ENCODE data around the gene HEATR5B. TPM values are rescaled to one million over a fixed set of nuclear protein-coding genes. Genes with fewer than 3 reads are reported as not detected.

Gene HEATR5B
- polyA plus RNA-seq (12.4 to 21.1 TPM (median 20.0 TPM) in 3 replicates), polyA minus RNA-seq (9.4 to 35.8 TPM (median 27.3 TPM) in 3 replicates)
- 5.1 TPM for polyA plus RNA-seq (2011; ENCODE audit: low read depth)
- 4.9 and 10.1 TPM in 2 replicates for polyA plus RNA-seq (2011; cell fraction: cytosol; rRNA removed)
- 38.0 and 47.9 TPM in 2 replicates for polyA plus RNA-seq (2011; cell fraction: nucleus; rRNA removed)
- 6.7 and 7.4 TPM in 2 replicates for polyA plus RNA-seq (2012; ENCODE audit: low replicate concordance)
- 9.8 TPM for polyA minus RNA-seq (2011; cell fraction: cytosol; rRNA and poly(A)+ RNA removed)
- polyA minus RNA-seq (2011; cell fraction: nucleus; rRNA and poly(A)+ RNA removed) = 33.3 and 54.1 TPM in 2 replicates

DNA sequence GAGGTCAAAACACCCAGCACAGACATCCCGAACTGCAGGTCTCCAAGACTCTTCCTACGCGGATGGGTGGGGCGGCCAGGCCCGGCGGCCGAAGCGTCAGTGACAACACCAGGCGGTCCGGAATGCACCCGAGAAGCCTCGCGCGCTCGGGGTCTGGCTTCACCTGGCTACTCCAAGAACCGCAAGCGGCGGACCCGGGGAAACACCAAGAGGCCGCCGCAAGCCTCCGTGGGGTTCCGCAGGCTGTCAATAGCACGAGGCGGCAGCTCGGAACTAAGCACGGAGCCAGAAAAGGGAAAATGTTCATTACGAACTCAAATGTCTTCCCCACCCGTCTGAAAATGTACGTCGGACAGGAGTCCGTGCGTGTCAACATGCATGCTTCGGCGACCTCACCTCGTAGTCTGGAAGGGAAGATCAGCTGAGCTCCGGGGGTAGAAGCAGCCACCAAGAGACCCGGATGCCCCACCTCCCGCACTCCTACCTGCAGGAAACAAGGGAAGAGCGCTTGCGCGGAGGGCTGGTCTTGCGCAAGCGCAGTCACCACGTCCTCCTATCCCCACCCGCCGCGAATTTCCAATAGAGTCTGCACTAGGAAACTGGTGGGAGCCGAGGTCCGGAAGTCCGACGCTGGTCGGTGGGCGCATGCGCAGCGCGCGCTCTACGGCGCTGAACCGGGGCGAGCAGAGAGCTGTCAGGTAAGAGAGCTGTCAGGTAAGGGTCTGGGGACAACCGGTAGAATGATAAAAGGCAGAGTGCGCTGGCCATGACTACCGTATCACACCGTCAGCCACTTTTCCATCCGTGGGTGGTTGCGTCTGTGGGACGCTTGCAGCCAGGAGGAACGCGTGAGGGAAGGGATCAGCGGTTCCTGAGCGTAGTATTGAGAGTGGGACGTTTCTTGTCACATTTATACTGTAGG lies at the start of gene HEATR5B, which contains the start of gene GPATCH11:
Gene HEATR5B (minus strand): TSS at position 500 of the 922 bp plus-strand sequence. CDS start 958 bp downstream, outside the sequence.
Gene GPATCH11 (plus strand): TSS at position 646 of the 922 bp plus-strand sequence. CDS start 3,864 bp downstream, outside the sequence.
- peak within 1 kb of the TSS; percentile 81 to 96 (median 89) for H3K4me3 ChIP-seq (ENCODE audit: control insufficient read depth in 2 of 3, extremely low read depth in 1 of 3, insufficient read depth in 2 of 3, low read depth in 1 of 3, low read length in 3 of 3)
- FAIRE-seq = peak; percentile 88
- H3K9ac ChIP-seq (ENCODE audit: control insufficient read depth, extremely low read depth, insufficient read depth, low read length) = peak within 1 kb of the TSS; percentile 86
- dilution Hi-C loops (cut with MboI; ENCODE audit: extremely low pct_ligation_motif_present, low sequenced_read_pairs) = no loop called here
- peaks cover 17% of the 10 kb centered on the region for H3K4me1 ChIP-seq (ENCODE audit: control insufficient read depth, extremely low read depth, insufficient read depth, low read length)
- TF ChIP-seq CTCF (optimal IDR thresholded peaks at IDR 0.05 in 1 of 3, IDR thresholded peaks at IDR 0.05 in 1 of 3, conservative IDR thresholded peaks at IDR 0.05 in 1 of 3; ENCODE audit: extremely low read depth in 1 of 3, insufficient read depth in 2 of 3, low read length in 3 of 3) (no peak), EZH2 (IDR thresholded peaks at IDR 0.05; ENCODE audit: low read length) (no peak)
- H3K9me3 ChIP-seq (ENCODE audit: control insufficient read depth, low read depth, low read length) = no peaks in the 10 kb centered on the region
- H3K27ac ChIP-seq (ENCODE audit: control insufficient read depth, insufficient read depth, low read length) = peak within 1 kb of the TSS; percentile 80
- peaks cover 0 to 5% of the 10 kb centered on the region in 2 experiments for H3K36me3 ChIP-seq (ENCODE audit: control insufficient read depth in 2 of 2, extremely low read depth in 1 of 2, insufficient read depth in 2 of 2, low read length in 2 of 2)
- no peaks in the 10 kb centered on the region for H3K9me1 ChIP-seq (ENCODE audit: control insufficient read depth, extremely low read depth, insufficient read depth, low read length)
- no peaks in the 10 kb centered on the region for H4K20me1 ChIP-seq (ENCODE audit: control insufficient read depth, extremely low read depth, insufficient read depth, low read length)
- H3K27me3 ChIP-seq (ENCODE audit: control insufficient read depth, extremely low read depth, insufficient read depth, low read length) = no peaks in the 10 kb centered on the region
- peaks cover 20% of the 10 kb centered on the region for H3K79me2 ChIP-seq (ENCODE audit: control insufficient read depth, insufficient read depth, low read length)
- H3K4me2 ChIP-seq (ENCODE audit: control insufficient read depth, extremely low read depth, insufficient read depth, low read depth, low read length) = peak within 1 kb of the TSS; percentile 96
- peak within 1 kb of the TSS; percentile 99 for H2AFZ ChIP-seq (ENCODE audit: control insufficient read depth, low read length)
- peak; percentile 95 for DNase-seq (ENCODE audit: low read depth, low spot score)

DNA sequence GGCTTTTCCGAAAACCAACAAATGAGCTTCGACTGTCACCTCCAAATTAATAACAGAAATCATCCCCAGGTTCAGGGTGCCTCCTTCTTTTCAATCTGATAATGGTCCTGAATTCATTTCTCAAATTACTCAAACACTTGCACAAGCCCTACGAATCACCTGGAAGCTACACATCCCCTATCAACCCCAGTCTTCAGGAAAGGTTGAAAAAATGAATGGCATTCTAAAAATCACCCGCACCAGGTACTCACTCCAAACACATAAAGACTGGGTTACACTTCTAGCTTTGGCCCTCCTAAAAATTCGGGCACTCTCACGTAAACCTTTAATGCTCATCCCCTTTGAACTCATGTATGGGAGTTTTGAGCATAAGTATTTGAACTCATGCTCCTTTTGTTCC lies 48.7 kb upstream of the HEATR5B start:
- dilution Hi-C loops (cut with MboI; ENCODE audit: extremely low pct_ligation_motif_present, low sequenced_read_pairs) = no loop called here
- DNase-seq (ENCODE audit: low read depth, low spot score) (no peak), FAIRE-seq (no peak)
- H3K27me3 ChIP-seq (ENCODE audit: control insufficient read depth, extremely low read depth, insufficient read depth, low read length) = no peaks in the 10 kb centered on the region
- H3K9me1 ChIP-seq (ENCODE audit: control insufficient read depth, extremely low read depth, insufficient read depth, low read length) = no peaks in the 10 kb centered on the region
- no peak overlapping the region for H3K9ac ChIP-seq (ENCODE audit: control insufficient read depth, extremely low read depth, insufficient read depth, low read length)
- no peaks in the 10 kb centered on the region for H4K20me1 ChIP-seq (ENCODE audit: control insufficient read depth, extremely low read depth, insufficient read depth, low read length)
- no peak overlapping the region for H2AFZ ChIP-seq (ENCODE audit: control insufficient read depth, low read length)
- TF ChIP-seq EZH2 (IDR thresholded peaks at IDR 0.05; ENCODE audit: low read length) (no peak), CTCF (optimal IDR thresholded peaks at IDR 0.05 in 1 of 3, IDR thresholded peaks at IDR 0.05 in 1 of 3, conservative IDR thresholded peaks at IDR 0.05 in 1 of 3; ENCODE audit: extremely low read depth in 1 of 3, insufficient read depth in 2 of 3, low read length in 3 of 3) (no peak)
- H3K4me1 ChIP-seq (ENCODE audit: control insufficient read depth, extremely low read depth, insufficient read depth, low read length) = no peaks in the 10 kb centered on the region
- H3K4me2 ChIP-seq (ENCODE audit: control insufficient read depth, extremely low read depth, insufficient read depth, low read depth, low read length) = no peak overlapping the region
- no peaks in the 10 kb centered on the region for H3K9me3 ChIP-seq (ENCODE audit: control insufficient read depth, low read depth, low read length)
- H3K27ac ChIP-seq (ENCODE audit: control insufficient read depth, insufficient read depth, low read length) = no peak overlapping the region
- peaks cover 16 to 32% of the 10 kb centered on the region in 2 experiments for H3K36me3 ChIP-seq (ENCODE audit: control insufficient read depth in 2 of 2, extremely low read depth in 1 of 2, insufficient read depth in 2 of 2, low read length in 2 of 2)
- peaks cover 17% of the 10 kb centered on the region for H3K79me2 ChIP-seq (ENCODE audit: control insufficient read depth, insufficient read depth, low read length)
- H3K4me3 ChIP-seq (ENCODE audit: control insufficient read depth in 2 of 3, extremely low read depth in 1 of 3, insufficient read depth in 2 of 3, low read depth in 1 of 3, low read length in 3 of 3) = no peak overlapping the region
